GM12878 (cell line): ENCODE measurements around the gene GRAMD1B. TPM values are rescaled to one million over a fixed set of nuclear protein-coding genes. Genes with fewer than 3 reads are reported as not detected.

Experiments
- ATAC-seq: fragments of 200-7000 bp; cut with Tn5 transposase; 3 replicates; pipeline ENCODE4 v1.9.1; 2020; ENCODE audit warnings: mild to moderate bottlenecking, moderate library complexity
- BruUV-seq: library from RNA; stranded (reverse); fragments of 400-500 nt; replicated peaks from 2 replicates; lab custom pipeline; 2021; lab: Mats Ljungman, UMichigan
- CTCF ChIA-PET: fragments of 300-600 bp; sonication (Branson Sonifier 250); formaldehyde crosslinking; extraction: SDS; loops from one replicate; lab custom pipeline; 2021; ENCODE audit warnings: inconsistent platforms; lab: Yijun Ruan, JAX
- POLR2A ChIA-PET: fragments of 350-600 bp; formaldehyde crosslinking; extraction: SDS; loops from one replicate; lab custom pipeline; 2021; ENCODE audit warnings: inconsistent platforms; lab: Charles Lee
- RAD21 ChIA-PET: fragments of 300-600 bp; sonication (Branson Sonifier 250); formaldehyde crosslinking; loops from one replicate; lab custom pipeline; 2023; ENCODE audit warnings: antibody characterized with exemption; ENCODE audit not compliant: unreplicated experiment; lab: Charles Lee
- SMC1A ChIA-PET: fragments of 300-600 bp; sonication (Branson Sonifier 250); formaldehyde crosslinking; loops from one replicate; lab custom pipeline; 2023; ENCODE audit not compliant: unreplicated experiment, uncharacterized antibody; lab: Charles Lee
- DNase-seq: peaks from one replicate; pipeline ENCODE4 v3.0.0-alpha.2; 2011; ENCODE audit warnings: low read depth, low spot score
- FAIRE-seq: peaks from 3 replicates; lab custom pipeline; 2011; peaks lifted over from hg19 to GRCh38; lab: Jason Lieb, UNC
- H2AFZ ChIP-seq: 2 replicates; pipeline ENCODE4 v1.6.0; 2011; ENCODE audit warnings: low read depth, low read length, control low read depth; ENCODE audit not compliant: control insufficient read depth
- H3K27ac ChIP-seq: 2 replicates; pipeline ENCODE4 v1.5.1; 2011; ENCODE audit warnings: control low read depth; ENCODE audit not compliant: control insufficient read depth, insufficient read depth
- H3K27me3 ChIP-seq, 2 experiments: replicated peaks in 1 of 2; 2 replicates each; pipeline versions ENCODE4 v1.6.0 to v1.6.1; 2011; ENCODE audit warnings: low read length in 1 of 2; ENCODE audit not compliant: control insufficient read depth in 2 of 2, insufficient read depth in 2 of 2
- H3K36me3 ChIP-seq, 2 experiments: 2 replicates each; pipeline ENCODE4 v1.5.1; 2011; ENCODE audit warnings: low read length in 1 of 2; ENCODE audit not compliant: control insufficient read depth in 2 of 2, insufficient read depth in 2 of 2
- H3K4me1 ChIP-seq: 2 replicates; pipeline ENCODE4 v1.6.1; 2011; ENCODE audit warnings: mild to moderate bottlenecking, low read length, moderate library complexity, mixed read lengths; ENCODE audit not compliant: control insufficient read depth, insufficient read depth
- H3K4me2 ChIP-seq: 2 replicates; pipeline ENCODE4 v1.6.0; 2011; ENCODE audit warnings: control low read depth; ENCODE audit not compliant: control insufficient read depth, insufficient read depth
- H3K4me3 ChIP-seq: fragments of 200-600 bp; sonication (generic); 2 replicates; pipeline ENCODE4 v1.5.1; 2016
- H3K79me2 ChIP-seq: 2 replicates; pipeline ENCODE4 v1.6.0; 2011; ENCODE audit warnings: low read length; ENCODE audit not compliant: control insufficient read depth, insufficient read depth
- H3K9ac ChIP-seq: 2 replicates; pipeline ENCODE4 v1.8.0; 2011; ENCODE audit warnings: low read length, control low read depth, mixed read lengths; ENCODE audit not compliant: control insufficient read depth, insufficient read depth
- H3K9me3 ChIP-seq: replicated peaks from 3 replicates; pipeline ENCODE4 v1.5.1; 2011; ENCODE audit warnings: mild to moderate bottlenecking, low read length; ENCODE audit not compliant: control insufficient read depth, insufficient read depth
- H4K20me1 ChIP-seq: 2 replicates; pipeline ENCODE4 v1.6.0; 2011; ENCODE audit not compliant: control insufficient read depth, insufficient read depth
- EED ChIP-seq: sonication (generic); IDR thresholded peaks from 2 replicates; pipeline ENCODE4 v1.6.1; 2016; ENCODE audit warnings: antibody characterized with exemption, low read depth
- HCFC1 ChIP-seq: fragments of 150-350 bp; IDR thresholded peaks from 2 replicates; pipeline ENCODE4 v1.6.1; 2014; ENCODE audit warnings: low read length
- HDGF ChIP-seq: fragments of 450-650 bp; IDR thresholded peaks from 2 replicates; pipeline ENCODE4 v1.6.1; 2016; ENCODE audit warnings: antibody characterized with exemption
- MEF2A ChIP-seq: IDR thresholded peaks from 2 replicates; pipeline ENCODE4 v1.6.1; 2011; ENCODE audit warnings: low read depth, mild to moderate bottlenecking, low read length, moderate library complexity; ENCODE audit not compliant: insufficient read depth
- NFYB ChIP-seq: IDR thresholded peaks from 2 replicates; pipeline ENCODE4 v1.6.1; 2011; ENCODE audit warnings: low read depth, mild to moderate bottlenecking, low read length, improper control_type of control experiment, moderate library complexity; ENCODE audit not compliant: insufficient read depth
- PML ChIP-seq: IDR thresholded peaks from 2 replicates; pipeline ENCODE4 v1.6.1; 2012; ENCODE audit warnings: low read length, inconsistent platforms
- SIN3A ChIP-seq: IDR thresholded peaks from 2 replicates; pipeline ENCODE4 v1.6.1; 2012; ENCODE audit warnings: low read depth, low read length, improper control_type of control experiment
- SUPT20H ChIP-seq: IDR thresholded peaks from 2 replicates; pipeline ENCODE4 v1.6.1; 2011; ENCODE audit warnings: low read depth, mild to moderate bottlenecking, low read length, moderate library complexity, borderline replicate concordance; ENCODE audit not compliant: control insufficient read depth
- TARDBP ChIP-seq: IDR thresholded peaks from 2 replicates; pipeline ENCODE4 v1.6.1; 2016; ENCODE audit warnings: borderline replicate concordance
- ZNF687 ChIP-seq: fragments of 450-650 bp; IDR thresholded peaks from 2 replicates; pipeline ENCODE4 v1.6.1; 2017; ENCODE audit warnings: mild to moderate bottlenecking, moderate library complexity
- WGBS: methylation state at CpG from one replicate; pipeline ENCODE4 v1.1.6; 2016; ENCODE audit warnings: low lambda C conversion rate; ENCODE audit not compliant: insufficient replicate concordance, insufficient coverage; ENCODE audit errors: missing lambda C conversion rate; 5-methylcytosine and 5-hydroxymethylcytosine counted together
- in situ Hi-C: fragments of 300-500 bp; cut with MboI; formaldehyde crosslinking; loops from 9 replicates; pipeline ENCODE4 v1.14.3; 2018; ENCODE audit warnings: mixed read lengths
- intact Hi-C: fragments of 100-400 bp; cut with micrococcal nuclease; formaldehyde crosslinking; loops from one replicate; pipeline ENCODE4 v1.14.2; 2022; ENCODE audit not compliant: unreplicated experiment
- polyA plus RNA-seq, 11 experiments: library from polyadenylated mRNA; depleted of rRNA in 4 of 11; unstranded in 6 of 11; stranded (reverse) in 5 of 11; fragments of >200 nt; fragmentation: Nextera tagmentation in 4 of 11; fragmentation: Illumina TruSeq in 1 of 11; extraction: Ambion mirVana in 4 of 11; extraction: Trizol in 1 of 11; gene quantifications; 1 replicate in 1 of 11; 2 replicates in 10 of 11; pipeline versions ENCODE4 v1.2.1 to v1.2.3, GENCODE V29; 2011 to 2016; ENCODE audit warnings: inconsistent platforms in 2 of 11, missing spikeins in 2 of 11, low read depth in 1 of 11
- total RNA-seq, 4 experiments: library from RNA; depleted of rRNA in 3 of 4; stranded (reverse); fragments of >200 nt in 3 of 4; fragmentation: Illumina TruSeq in 1 of 4; extraction: Trizol in 1 of 4; gene quantifications; 2 replicates each; pipeline versions ENCODE4 v1.2.1 to v1.2.3, GENCODE V29; 2013 to 2021
- TF ChIP-seq, protein P1 (sequence below): IDR thresholded peaks from 2 replicates; pipeline ENCODE4 v1.6.1; 2011; ENCODE audit warnings: borderline replicate concordance, low read depth, mild to moderate bottlenecking, moderate library complexity, low read length; ENCODE audit not compliant: insufficient read depth, poor library complexity, severe bottlenecking

The GRAMD1B gene
- total and polyA plus RNA-seq, 10 of the 15 experiments (the other 5 are each of a cell fraction or from before 2014, with no cell fraction given): 1.9 to 49.1 (median 26.9) TPM

GRCh38 chr11:123650901-123651300, 220.8 kb downstream of the GRAMD1B start:
- H3K4me2 ChIP-seq: no peak overlapping the region
- POLR2A ChIA-PET: no interaction called here
- no peaks in the 10 kb centered on the region for H3K79me2 ChIP-seq
- no peaks in the 10 kb centered on the region for H3K4me1 ChIP-seq
- no peaks in the 10 kb centered on the region for H3K9me3 ChIP-seq
- intact Hi-C loops: no loop called here
- TF ChIP-seq, protein P1, sequence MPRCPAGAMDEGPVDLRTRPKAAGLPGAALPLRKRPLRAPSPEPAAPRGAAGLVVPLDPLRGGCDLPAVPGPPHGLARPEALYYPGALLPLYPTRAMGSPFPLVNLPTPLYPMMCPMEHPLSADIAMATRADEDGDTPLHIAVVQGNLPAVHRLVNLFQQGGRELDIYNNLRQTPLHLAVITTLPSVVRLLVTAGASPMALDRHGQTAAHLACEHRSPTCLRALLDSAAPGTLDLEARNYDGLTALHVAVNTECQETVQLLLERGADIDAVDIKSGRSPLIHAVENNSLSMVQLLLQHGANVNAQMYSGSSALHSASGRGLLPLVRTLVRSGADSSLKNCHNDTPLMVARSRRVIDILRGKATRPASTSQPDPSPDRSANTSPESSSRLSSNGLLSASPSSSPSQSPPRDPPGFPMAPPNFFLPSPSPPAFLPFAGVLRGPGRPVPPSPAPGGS: no peak
- no peak for TF ChIP-seq PML
- TF ChIP-seq HCFC1: no peak
- no peak for TF ChIP-seq EED
- TF ChIP-seq, all 136 proteins: peak for 0
- ATAC-seq (no peak), FAIRE-seq (no peak), DNase-seq (no peak)
- Histone ChIP-seq H3K27ac (no peak overlapping the region), H4K20me1 (no peaks in the 10 kb centered on the region), H3K4me3 (no peak overlapping the region), H3K27me3 (peaks cover 6 to 7% of the 10 kb centered on the region in 2 experiments), H3K36me3 (no peaks in the 10 kb centered on the region), H2AFZ (no peak overlapping the region), H3K9ac (no peak overlapping the region)
- ChIA-PET RAD21 (interaction anchor here (1.9 kb wide), 1 partner anchor 56 kb away, joined by 6 read pairs; no protein-coding TSS in a partner anchor), SMC1A (interaction anchor here (1.5 to 2.3 kb wide), 2 partner anchors 9 to 56 kb away, joined by 4 to 9 read pairs; no protein-coding TSS in a partner anchor), CTCF (interaction anchor here (0.7 to 3.7 kb wide), 2 partner anchors 56 to 65 kb away, joined by 3 to 19 read pairs; no protein-coding TSS in a partner anchor)
- BruUV-seq: no TSS peak
- in situ Hi-C loops: no loop called here
- WGBS: 47% methylated on average over 2 of the region's 2 CpGs

GRCh38 chr11:123652599-123652998, 222.5 kb downstream of the GRAMD1B start:
- ChIA-PET RAD21 (interaction anchor here (1.9 kb wide), 1 partner anchor 55 kb away, joined by 6 read pairs; no protein-coding TSS in a partner anchor), POLR2A (no interaction called here), CTCF (interaction anchor here (0.8 to 3.7 kb wide), 2 partner anchors 33 to 54 kb away, joined by 4 to 19 read pairs; no protein-coding TSS in a partner anchor), SMC1A (interaction anchor here (0.9 kb wide), 1 partner anchor 9 kb away, joined by 3 read pairs; no protein-coding TSS in a partner anchor)
- Histone ChIP-seq H3K4me3 (no peak overlapping the region), H4K20me1 (no peaks in the 10 kb centered on the region), H3K4me1 (no peaks in the 10 kb centered on the region), H3K4me2 (no peak overlapping the region), H3K27ac (no peak overlapping the region), H3K36me3 (no peaks in the 10 kb centered on the region), H3K27me3 (peaks cover 6 to 10% of the 10 kb centered on the region in 2 experiments), H2AFZ (no peak overlapping the region), H3K79me2 (no peaks in the 10 kb centered on the region), H3K9me3 (no peaks in the 10 kb centered on the region), H3K9ac (no peak overlapping the region)
- 0% methylated on average over 2 of the region's 2 CpGs for WGBS
- DNase-seq (no peak), FAIRE-seq (no peak), ATAC-seq (no peak)
- BruUV-seq: no TSS peak
- in situ Hi-C loops (no loop called here), intact Hi-C loops (no loop called here)
- TF ChIP-seq NFYB: no peak
- no peak for TF ChIP-seq ZNF687
- TF ChIP-seq SIN3A: no peak
- TF ChIP-seq MEF2A: no peak
- TF ChIP-seq SUPT20H: no peak
- TF ChIP-seq HDGF: no peak
- no peak for TF ChIP-seq TARDBP
